Fibroblast of lung (primary cell): ENCODE results near the gene EGR1.

Experiments
- CTCF ChIP-seq, 2 donors: IDR thresholded peaks in 1 of 2; conservative IDR thresholded peaks in 1 of 2; 1 replicate in 1 of 2; 2 replicates in 1 of 2; pipeline ENCODE4 v1.5.1; 2011 to 2012; ENCODE audit warnings: low read length in 2 of 2, control low read depth in 1 of 2, inconsistent platforms in 1 of 2, low read depth in 1 of 2, mild to moderate bottlenecking in 1 of 2
- EZH2 ChIP-seq: IDR thresholded peaks from 2 replicates; pipeline ENCODE4 v1.5.1; 2012; ENCODE audit warnings: low read length, control low read depth, mild to moderate bottlenecking; ENCODE audit errors: missing control alignments

DNA sequence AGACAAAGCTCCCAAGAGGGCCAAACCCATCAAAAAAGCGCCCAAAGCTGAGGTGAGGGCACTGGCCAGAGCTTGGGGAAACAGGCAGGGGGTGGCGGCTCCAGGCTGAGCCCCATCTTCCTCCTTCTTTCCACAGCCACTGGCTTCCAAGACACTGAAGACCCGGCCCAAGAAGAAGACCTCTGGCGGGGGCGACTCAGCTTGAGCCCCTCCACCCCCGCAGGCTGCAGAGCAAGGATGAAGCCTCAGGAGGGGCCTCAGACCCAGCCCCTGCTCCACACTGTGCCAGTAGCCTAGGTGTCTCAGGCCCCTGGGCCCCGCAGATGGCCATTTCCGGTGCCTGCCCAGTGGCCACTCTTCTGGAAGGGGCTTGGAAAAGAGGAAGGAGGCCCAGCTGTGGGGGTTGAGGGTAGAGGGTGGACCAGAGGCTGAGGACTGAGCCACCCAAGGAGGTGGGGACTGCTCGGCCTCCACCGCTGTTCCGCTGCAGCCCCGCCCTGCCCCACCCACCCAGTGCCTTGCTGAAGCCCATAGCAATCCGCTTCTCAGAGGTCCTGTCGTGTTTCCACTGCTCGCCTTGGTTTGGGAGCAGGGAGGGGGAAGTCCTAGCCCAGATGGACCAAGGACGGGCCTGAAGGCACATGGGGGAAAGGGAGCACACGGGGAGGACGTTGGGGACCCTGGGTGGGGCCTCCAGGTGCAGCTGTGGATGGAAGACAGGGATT, 19.6 kb upstream of the EGR1 start:
- no peak for TF ChIP-seq CTCF (conservative IDR thresholded peaks at IDR 0.05 in 1 of 2, IDR thresholded peaks at IDR 0.05 in 1 of 2; ENCODE audit: low read depth in 1 of 2, low read length in 2 of 2)
- TF ChIP-seq EZH2 = no peak
